Caco-2 (cell line): ENCODE data around the gene ZDHHC13. TPM values are rescaled to one million over a fixed set of nuclear protein-coding genes. Genes with fewer than 3 reads are reported as not detected.

Experiments used
- BruUV-seq: library from RNA; stranded (reverse); fragments of 400-500 nt; replicated peaks from 2 replicates; lab custom pipeline; 2021; lab: Mats Ljungman, UMichigan
- CTCF ChIA-PET: fragments of 300-600 bp; sonication (Branson Sonifier 250); formaldehyde crosslinking; loops from one replicate; lab custom pipeline; 2022; ENCODE audit warnings: antibody characterized with exemption; lab: Charles Lee
- POLR2A ChIA-PET: fragments of 300-600 bp; sonication (Branson Sonifier 250); formaldehyde crosslinking; loops from one replicate; lab custom pipeline; 2022; ENCODE audit warnings: antibody characterized with exemption; lab: Charles Lee
- DNase-seq, 2 experiments: peaks; one replicate each; pipeline versions ENCODE4 v3.0.0 to v3.0.0-alpha.2; 2020 to 2022
- H3K27me3 ChIP-seq: replicated peaks from 2 replicates; pipeline ENCODE4 v1.6.0; 2011; ENCODE audit warnings: low read length; ENCODE audit not compliant: control insufficient read depth, insufficient read depth
- H3K36me3 ChIP-seq: 2 replicates; pipeline ENCODE4 v1.5.1; 2011; ENCODE audit warnings: low read length; ENCODE audit not compliant: control insufficient read depth, insufficient read depth
- H3K4me1 ChIP-seq: fragments of 250-450 bp; sonication (Bioruptor Pico); 2 replicates; pipeline ENCODE4 v1.5.1; 2020; ENCODE audit warnings: mild to moderate bottlenecking
- H3K4me3 ChIP-seq: 2 replicates; pipeline ENCODE4 v1.5.1; 2011; ENCODE audit warnings: low read depth, mild to moderate bottlenecking, control low read depth, low read length
- H3K9me3 ChIP-seq: fragments of 250-450 bp; sonication (Bioruptor Pico); 2 replicates; pipeline ENCODE4 v1.5.1; 2020; ENCODE audit warnings: mild to moderate bottlenecking, moderate library complexity
- H3K27ac Mint-ChIP-seq: one replicate; pipeline ENCODE4 v1.8.0; 2022; ENCODE audit warnings: mixed read lengths; ENCODE audit not compliant: unreplicated experiment
- H3K27me3 Mint-ChIP-seq: one replicate; pipeline ENCODE4 v1.8.0; 2022; ENCODE audit warnings: mixed read lengths; ENCODE audit not compliant: insufficient read depth, unreplicated experiment
- H3K36me3 Mint-ChIP-seq: one replicate; pipeline ENCODE4 v1.8.0; 2022; ENCODE audit warnings: mild to moderate bottlenecking, mixed read lengths; ENCODE audit not compliant: insufficient read depth, unreplicated experiment
- H3K4me1 Mint-ChIP-seq: one replicate; pipeline ENCODE4 v1.8.0; 2022; ENCODE audit warnings: low read depth, mixed read lengths; ENCODE audit not compliant: unreplicated experiment
- H3K4me3 Mint-ChIP-seq: one replicate; pipeline ENCODE4 v1.8.0; 2022; ENCODE audit warnings: mild to moderate bottlenecking, moderate library complexity, mixed read lengths; ENCODE audit not compliant: unreplicated experiment
- H3K9me3 Mint-ChIP-seq: one replicate; pipeline ENCODE4 v1.8.0; 2022; ENCODE audit warnings: mixed read lengths; ENCODE audit not compliant: unreplicated experiment
- CTCF ChIP-seq, 2 experiments: fragments of 200-600 bp in 1 of 2; IDR thresholded peaks; 1 replicate in 1 of 2; 2 replicates in 1 of 2; pipeline versions ENCODE4 v1.5.1 to v1.8.0; 2011 to 2022; ENCODE audit warnings: antibody characterized with exemption in 1 of 2, control low read depth in 1 of 2, inconsistent platforms in 1 of 2, low read depth in 1 of 2, low read length in 1 of 2, mild to moderate bottlenecking in 1 of 2, moderate library complexity in 1 of 2; ENCODE audit not compliant: insufficient read depth in 1 of 2, severe bottlenecking in 1 of 2, unreplicated experiment in 1 of 2
- intact Hi-C: fragments of 100-400 bp; cut with micrococcal nuclease; formaldehyde crosslinking; loops from one replicate; pipeline ENCODE4 v1.10.0; 2022; ENCODE audit not compliant: unreplicated experiment
- total RNA-seq: library from RNA; stranded (reverse); gene quantifications from 2 replicates; pipeline ENCODE4 v1.2.3, GENCODE V29; 2022

The ZDHHC13 gene
- total RNA-seq, 1 experiment from 2014 or later, result 21.8 TPM

- H3K27me3 Mint-ChIP-seq, result no peaks in the 10 kb centered on the region
- no peak overlapping the region for H3K27ac Mint-ChIP-seq
- no peaks in the 10 kb centered on the region for H3K36me3 ChIP-seq
- CTCF ChIA-PET, result no interaction called here
- H3K4me3 Mint-ChIP-seq, result no peak overlapping the region
- no peak overlapping the region for H3K4me3 ChIP-seq
- TF ChIP-seq CTCF (IDR thresholded peaks at IDR 0.05; ENCODE audit: insufficient read depth in 1 of 2, low read depth in 1 of 2, low read length in 1 of 2, severe bottlenecking in 1 of 2, unreplicated experiment in 1 of 2), result no peak
- H3K27me3 ChIP-seq, result no peaks in the 10 kb centered on the region
- intact Hi-C loops, result no loop called here
- H3K9me3 Mint-ChIP-seq, result no peaks in the 10 kb centered on the region
- H3K9me3 ChIP-seq, result peaks cover 5% of the 10 kb centered on the region; the same call in 1 of the 2 replicates
- DNase-seq, result no peak
- no peaks in the 10 kb centered on the region for H3K36me3 Mint-ChIP-seq
- H3K4me1 ChIP-seq, result peaks cover 17% of the 10 kb centered on the region
- POLR2A ChIA-PET, result no interaction called here
- BruUV-seq, result no TSS peak
- peaks cover 24% of the 10 kb centered on the region for H3K4me1 Mint-ChIP-seq
Observed at GRCh38 chr11:19105011-19105410, 12.0 kb upstream of the ZDHHC13 start.

GRCh38 chr11:19107125-19107524, 9.8 kb upstream of the ZDHHC13 start:
- no peak overlapping the region for H3K27ac Mint-ChIP-seq
- H3K27me3 Mint-ChIP-seq, result no peaks in the 10 kb centered on the region
- BruUV-seq, result no TSS peak
- intact Hi-C loops, result no loop called here
- Histone ChIP-seq H3K4me1 (peaks cover 10% of the 10 kb centered on the region), H3K27me3 (no peaks in the 10 kb centered on the region), H3K4me3 (no peak overlapping the region), H3K36me3 (no peaks in the 10 kb centered on the region), H3K9me3 (no peaks in the 10 kb centered on the region)
- peaks cover 18% of the 10 kb centered on the region for H3K4me1 Mint-ChIP-seq
- ChIA-PET CTCF (no interaction called here), POLR2A (no interaction called here)
- no peak for DNase-seq
- no peaks in the 10 kb centered on the region for H3K36me3 Mint-ChIP-seq
- H3K9me3 Mint-ChIP-seq, result no peaks in the 10 kb centered on the region
- no peak for TF ChIP-seq CTCF (IDR thresholded peaks at IDR 0.05; ENCODE audit: insufficient read depth in 1 of 2, low read depth in 1 of 2, low read length in 1 of 2, severe bottlenecking in 1 of 2, unreplicated experiment in 1 of 2)
- no peak overlapping the region for H3K4me3 Mint-ChIP-seq

- CTCF ChIA-PET, result no interaction called here
- no TSS peak for BruUV-seq
- POLR2A ChIA-PET, result no interaction called here
- H3K27ac Mint-ChIP-seq, result no peak overlapping the region
- no peaks in the 10 kb centered on the region for H3K27me3 ChIP-seq
- H3K9me3 Mint-ChIP-seq, result no peaks in the 10 kb centered on the region
- H3K9me3 ChIP-seq, result no peaks in the 10 kb centered on the region
- no peak overlapping the region for H3K4me3 ChIP-seq
- no peaks in the 10 kb centered on the region for H3K27me3 Mint-ChIP-seq
- intact Hi-C loops, result no loop called here
- TF ChIP-seq CTCF (IDR thresholded peaks at IDR 0.05; ENCODE audit: insufficient read depth in 1 of 2, low read depth in 1 of 2, low read length in 1 of 2, severe bottlenecking in 1 of 2, unreplicated experiment in 1 of 2), result no peak
- no peak overlapping the region for H3K4me3 Mint-ChIP-seq
- H3K36me3 Mint-ChIP-seq, result no peaks in the 10 kb centered on the region
- no peak for DNase-seq
- no peaks in the 10 kb centered on the region for H3K4me1 ChIP-seq
- no peaks in the 10 kb centered on the region for H3K4me1 Mint-ChIP-seq
- no peaks in the 10 kb centered on the region for H3K36me3 ChIP-seq
Observed at GRCh38 chr11:19110295-19110694, 6.7 kb upstream of the ZDHHC13 start.
